Measurements from ENCODE around the gene REEP3.

The REEP3 gene, protein sequence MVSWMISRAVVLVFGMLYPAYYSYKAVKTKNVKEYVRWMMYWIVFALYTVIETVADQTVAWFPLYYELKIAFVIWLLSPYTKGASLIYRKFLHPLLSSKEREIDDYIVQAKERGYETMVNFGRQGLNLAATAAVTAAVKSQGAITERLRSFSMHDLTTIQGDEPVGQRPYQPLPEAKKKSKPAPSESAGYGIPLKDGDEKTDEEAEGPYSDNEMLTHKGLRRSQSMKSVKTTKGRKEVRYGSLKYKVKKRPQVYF

DNA sequence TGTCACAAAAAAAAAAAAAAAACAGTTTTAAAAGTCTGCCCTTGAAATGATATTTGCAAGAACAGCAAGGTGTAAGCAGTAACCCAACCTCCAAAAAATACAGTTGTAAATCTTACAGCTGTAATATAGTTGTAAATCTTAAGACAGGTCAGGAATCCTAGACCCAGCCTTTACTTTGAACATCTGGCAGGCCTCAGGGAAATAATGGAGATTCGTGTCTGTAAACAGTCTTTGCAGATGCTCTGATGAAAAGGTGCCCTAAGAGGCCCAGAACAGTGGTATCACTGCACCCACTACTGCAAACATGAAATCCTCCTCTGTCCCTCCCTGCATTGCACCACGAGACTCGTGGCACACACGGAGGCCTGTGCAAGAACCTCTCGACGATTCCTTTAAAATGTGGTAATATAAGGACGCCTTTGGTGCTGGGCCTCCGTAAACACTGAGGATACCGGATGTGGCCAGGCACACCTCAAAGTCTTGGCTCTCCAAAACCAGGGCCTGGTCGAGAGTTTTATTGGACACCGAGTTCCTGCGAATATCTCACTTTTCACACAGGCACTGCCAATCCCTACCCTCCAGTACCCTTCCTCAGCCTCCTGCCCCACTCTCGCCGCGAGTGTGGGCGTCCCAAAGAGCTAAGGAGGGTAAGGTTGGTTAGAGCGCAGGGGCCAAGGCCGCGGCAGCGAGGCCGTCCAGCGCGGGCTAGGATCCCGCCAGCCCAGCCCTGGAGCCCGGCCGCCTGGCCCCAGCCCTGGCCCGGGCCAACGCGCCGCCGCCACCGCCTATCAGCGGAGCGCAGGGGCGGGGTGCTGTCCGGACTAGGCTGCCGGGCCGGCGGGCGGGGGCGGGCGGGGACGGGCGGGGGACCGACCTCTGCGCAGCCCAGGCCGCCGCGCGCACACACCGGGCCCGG is at the start of gene REEP3:
Gene REEP3 (plus strand): TSS at position 902 of the 916 bp plus-strand sequence. CDS start 145 bp downstream, outside the sequence.
- H3K9ac ChIP-seq (ENCODE audit: low read length) = peak within 1 kb of the TSS; percentile 100
- H3K9me3 ChIP-seq (ENCODE audit: control insufficient read depth, insufficient read depth, low read depth, low read length) = peaks cover 3% of the 10 kb centered on the region; the same call in 1 of the 2 replicates

DNA sequence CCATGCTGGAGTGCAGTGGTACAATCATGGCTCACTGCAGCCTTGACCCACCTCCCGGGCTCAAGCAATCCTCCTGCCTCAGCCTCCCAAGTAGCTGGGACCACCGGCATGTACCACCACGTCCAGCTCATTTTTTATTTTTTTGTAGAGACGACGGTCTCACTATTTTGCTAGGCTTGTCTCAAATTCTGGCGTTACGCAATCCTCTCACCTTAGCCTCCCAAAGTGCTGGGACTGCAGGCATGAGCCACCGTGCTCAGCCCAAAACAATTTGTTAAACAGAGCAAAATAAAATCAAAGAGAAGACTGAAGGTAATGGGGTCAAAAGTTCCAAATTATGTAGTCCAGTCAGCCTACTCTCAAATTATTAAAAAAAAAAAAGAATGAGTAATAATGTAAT is 46.7 kb upstream of the REEP3 start:
- Histone ChIP-seq H3K4me3 (ENCODE audit: low read depth, low read length) (no peak overlapping the region), H3K27ac (ENCODE audit: low read depth, low read length) (no peak overlapping the region), H3K9me3 (ENCODE audit: control insufficient read depth, insufficient read depth, low read depth, low read length) (no peaks in the 10 kb centered on the region), H3K27me3 (ENCODE audit: control insufficient read depth, insufficient read depth, low read length) (no peaks in the 10 kb centered on the region), H3K4me1 (ENCODE audit: control insufficient read depth, insufficient read depth, low read length) (peaks cover 19% of the 10 kb centered on the region), H3K36me3 (ENCODE audit: control insufficient read depth, insufficient read depth, low read length) (no peaks in the 10 kb centered on the region), H3K9ac (ENCODE audit: low read length) (no peak overlapping the region)

More for the DNA sequence above, at the start of gene REEP3:
- H3K4me3 ChIP-seq (ENCODE audit: low read depth, low read length) = peak within 1 kb of the TSS; percentile 95
- H3K27me3 ChIP-seq (ENCODE audit: control insufficient read depth, insufficient read depth, low read length) = no peaks in the 10 kb centered on the region
- H3K36me3 ChIP-seq (ENCODE audit: control insufficient read depth, insufficient read depth, low read length) = no peaks in the 10 kb centered on the region; the same call in 1 of the 2 replicates
- H3K27ac ChIP-seq (ENCODE audit: low read depth, low read length) = peak within 1 kb of the TSS; percentile 97
- H3K4me1 ChIP-seq (ENCODE audit: control insufficient read depth, insufficient read depth, low read length) = peaks cover 37% of the 10 kb centered on the region

DNA sequence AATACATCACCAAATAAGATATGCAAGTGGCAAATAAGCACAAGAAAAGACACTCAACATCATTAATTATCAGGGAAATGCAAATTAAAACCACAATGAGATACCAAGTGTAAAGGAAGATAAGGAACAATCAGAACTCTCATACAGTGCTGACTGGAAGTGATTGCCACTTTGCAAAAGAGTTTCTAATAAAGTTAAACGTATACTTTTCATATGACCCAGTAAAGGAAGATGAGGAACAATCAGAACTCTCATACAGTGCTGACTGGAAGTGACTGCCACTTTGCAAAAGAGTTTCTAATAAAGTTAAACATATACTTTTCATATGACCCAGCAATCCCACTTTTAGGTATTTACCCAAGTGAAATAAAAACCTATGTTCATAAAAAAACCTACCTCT is 43.3 kb upstream of the REEP3 start:
- Histone ChIP-seq H3K9ac (ENCODE audit: low read length) (no peak overlapping the region), H3K4me3 (ENCODE audit: low read depth, low read length) (no peak overlapping the region), H3K9me3 (ENCODE audit: control insufficient read depth, insufficient read depth, low read depth, low read length) (no peaks in the 10 kb centered on the region), H3K4me1 (ENCODE audit: control insufficient read depth, insufficient read depth, low read length) (peaks cover 20% of the 10 kb centered on the region), H3K36me3 (ENCODE audit: control insufficient read depth, insufficient read depth, low read length) (no peaks in the 10 kb centered on the region), H3K27ac (ENCODE audit: low read depth, low read length) (no peak overlapping the region), H3K27me3 (ENCODE audit: control insufficient read depth, insufficient read depth, low read length) (no peaks in the 10 kb centered on the region)

DNA sequence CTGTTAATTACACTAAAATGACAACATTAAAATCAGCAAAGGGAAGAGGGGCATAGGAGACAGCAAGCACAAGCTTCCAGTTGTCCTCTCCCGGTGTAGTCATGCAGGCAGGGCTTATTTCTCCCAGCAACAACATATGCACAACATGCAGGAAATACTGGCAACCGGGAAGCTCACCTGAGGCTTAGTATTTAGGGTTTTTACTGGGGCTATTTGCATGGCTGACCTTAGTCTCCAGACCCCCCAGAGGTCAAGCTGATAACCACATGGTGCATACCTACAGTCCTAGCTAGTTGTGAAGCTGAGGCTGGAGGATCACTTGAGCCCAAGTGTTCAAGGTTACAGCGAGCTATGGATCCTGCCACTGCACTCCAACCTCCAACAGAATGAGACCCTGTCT is 42.6 kb upstream of the REEP3 start:
- Histone ChIP-seq H3K4me3 (ENCODE audit: low read depth, low read length) (no peak overlapping the region; the same call in 1 of the 2 replicates), H3K36me3 (ENCODE audit: control insufficient read depth, insufficient read depth, low read length) (no peaks in the 10 kb centered on the region), H3K27me3 (ENCODE audit: control insufficient read depth, insufficient read depth, low read length) (no peaks in the 10 kb centered on the region), H3K9me3 (ENCODE audit: control insufficient read depth, insufficient read depth, low read depth, low read length) (no peaks in the 10 kb centered on the region), H3K27ac (ENCODE audit: low read depth, low read length) (no peak overlapping the region), H3K4me1 (ENCODE audit: control insufficient read depth, insufficient read depth, low read length) (peaks cover 20% of the 10 kb centered on the region), H3K9ac (ENCODE audit: low read length) (no peak overlapping the region)

DNA sequence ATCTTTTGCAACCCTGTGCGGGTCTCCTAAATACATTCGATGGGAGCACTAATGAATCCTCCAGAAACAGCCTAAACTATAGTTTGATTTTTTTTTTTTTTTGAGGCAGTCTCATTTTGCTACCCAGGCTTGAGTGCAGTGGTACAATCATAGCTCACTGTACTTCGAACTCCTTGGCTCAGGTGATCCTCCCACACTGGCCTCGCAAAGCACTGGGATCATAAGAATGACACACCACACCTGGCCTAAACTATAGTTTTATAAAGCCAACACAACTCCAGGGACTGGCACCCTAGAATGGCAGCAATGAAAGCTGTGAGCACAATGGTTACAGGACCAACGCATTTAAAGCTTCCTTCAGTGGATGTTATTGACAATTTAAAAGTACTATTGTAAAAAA is 41.0 kb upstream of the REEP3 start:
- Histone ChIP-seq H3K9me3 (ENCODE audit: control insufficient read depth, insufficient read depth, low read depth, low read length) (no peaks in the 10 kb centered on the region), H3K4me3 (ENCODE audit: low read depth, low read length) (no peak overlapping the region)

DNA sequence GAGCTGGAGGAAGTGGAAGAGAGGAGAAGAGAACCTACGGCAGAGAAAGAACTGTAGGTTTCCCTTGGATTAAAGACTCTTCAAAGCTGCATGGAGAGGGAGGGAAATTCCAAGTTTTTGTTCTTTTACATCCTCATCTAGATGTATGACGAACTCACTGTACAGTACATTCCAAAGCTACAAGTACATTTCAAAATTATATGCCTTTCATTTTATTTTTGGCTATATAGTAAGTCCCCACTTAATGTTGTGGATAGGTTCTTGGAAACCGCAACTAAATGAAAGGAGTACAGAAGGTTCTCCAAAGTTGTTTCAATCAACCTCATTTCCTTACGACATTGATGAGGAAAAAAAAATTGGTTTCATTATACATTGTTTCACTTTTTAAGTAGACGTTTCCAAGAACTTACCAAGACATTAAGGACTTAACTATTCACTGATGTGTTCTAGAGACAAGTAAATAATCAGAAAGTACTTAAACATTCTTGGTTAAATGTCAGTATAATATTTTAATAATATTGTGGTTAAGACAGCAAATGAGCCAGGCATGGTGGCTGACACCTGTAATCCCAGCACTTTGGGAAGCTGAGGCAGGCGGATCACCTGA is 39.3 kb upstream of the REEP3 start:
- Histone ChIP-seq H3K27me3 (ENCODE audit: control insufficient read depth, insufficient read depth, low read length) (no peaks in the 10 kb centered on the region), H3K4me1 (ENCODE audit: control insufficient read depth, insufficient read depth, low read length) (peaks cover 33% of the 10 kb centered on the region), H3K9ac (ENCODE audit: low read length) (no peak overlapping the region), H3K4me3 (ENCODE audit: low read depth, low read length) (no peak overlapping the region), H3K27ac (ENCODE audit: low read depth, low read length) (no peak overlapping the region), H3K9me3 (ENCODE audit: control insufficient read depth, insufficient read depth, low read depth, low read length) (no peaks in the 10 kb centered on the region), H3K36me3 (ENCODE audit: control insufficient read depth, insufficient read depth, low read length) (no peaks in the 10 kb centered on the region)

More for the DNA sequence above, 41.0 kb upstream of the REEP3 start:
- Histone ChIP-seq H3K36me3 (ENCODE audit: control insufficient read depth, insufficient read depth, low read length) (no peaks in the 10 kb centered on the region), H3K4me1 (ENCODE audit: control insufficient read depth, insufficient read depth, low read length) (peaks cover 23% of the 10 kb centered on the region), H3K9ac (ENCODE audit: low read length) (no peak overlapping the region), H3K27ac (ENCODE audit: low read depth, low read length) (no peak overlapping the region), H3K27me3 (ENCODE audit: control insufficient read depth, insufficient read depth, low read length) (no peaks in the 10 kb centered on the region)

DNA sequence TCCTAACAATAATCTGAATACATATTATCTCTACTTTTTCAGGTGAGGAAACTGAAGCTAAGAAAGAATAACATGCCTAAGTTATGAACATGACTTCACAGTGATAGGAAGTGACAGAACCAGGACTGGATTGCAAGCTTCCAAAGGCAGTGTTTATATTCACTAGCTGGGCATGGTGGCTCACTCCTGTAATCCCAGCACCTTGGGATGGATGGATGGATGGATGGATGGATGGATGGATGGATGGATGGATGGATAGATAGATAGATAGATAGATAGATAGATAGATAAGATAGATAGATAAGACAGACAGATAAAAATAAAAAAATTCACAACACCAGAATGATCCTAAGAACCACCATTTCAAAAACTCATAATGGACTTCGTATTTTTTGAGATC is 37.2 kb upstream of the REEP3 start:
- Histone ChIP-seq H3K4me1 (ENCODE audit: control insufficient read depth, insufficient read depth, low read length) (peaks cover 22% of the 10 kb centered on the region), H3K4me3 (ENCODE audit: low read depth, low read length) (no peak overlapping the region), H3K36me3 (ENCODE audit: control insufficient read depth, insufficient read depth, low read length) (no peaks in the 10 kb centered on the region), H3K27me3 (ENCODE audit: control insufficient read depth, insufficient read depth, low read length) (no peaks in the 10 kb centered on the region), H3K9me3 (ENCODE audit: control insufficient read depth, insufficient read depth, low read depth, low read length) (no peaks in the 10 kb centered on the region), H3K27ac (ENCODE audit: low read depth, low read length) (no peak overlapping the region), H3K9ac (ENCODE audit: low read length) (no peak overlapping the region)

DNA sequence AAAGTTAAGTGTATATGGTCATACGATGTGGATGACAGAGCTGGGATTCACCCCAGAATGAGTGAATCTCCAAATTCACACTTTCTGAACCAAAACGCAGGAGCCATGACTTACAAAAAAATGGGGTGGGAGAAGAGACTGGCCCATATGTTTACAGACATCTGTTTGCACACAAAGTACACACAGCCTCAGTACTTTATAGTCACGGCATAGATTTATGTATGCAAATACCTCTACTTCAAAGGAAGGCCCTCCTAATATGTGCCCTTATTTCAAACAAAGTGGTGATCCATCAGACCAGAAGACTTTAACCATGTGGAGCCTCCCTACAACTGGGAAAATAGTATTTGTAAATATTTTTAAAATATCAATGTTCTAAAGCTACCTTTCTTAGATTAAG is 33.2 kb upstream of the REEP3 start:
- H3K4me3 ChIP-seq (ENCODE audit: low read depth, low read length) = no peak overlapping the region
- no peak overlapping the region for H3K27ac ChIP-seq (ENCODE audit: low read depth, low read length)
- H3K36me3 ChIP-seq (ENCODE audit: control insufficient read depth, insufficient read depth, low read length) = peaks cover 7% of the 10 kb centered on the region
- H3K9me3 ChIP-seq (ENCODE audit: control insufficient read depth, insufficient read depth, low read depth, low read length) = peaks cover 13% of the 10 kb centered on the region
- no peak overlapping the region for H3K9ac ChIP-seq (ENCODE audit: low read length)
- H3K4me1 ChIP-seq (ENCODE audit: control insufficient read depth, insufficient read depth, low read length) = peaks cover 19% of the 10 kb centered on the region
- no peaks in the 10 kb centered on the region for H3K27me3 ChIP-seq (ENCODE audit: control insufficient read depth, insufficient read depth, low read length)

DNA sequence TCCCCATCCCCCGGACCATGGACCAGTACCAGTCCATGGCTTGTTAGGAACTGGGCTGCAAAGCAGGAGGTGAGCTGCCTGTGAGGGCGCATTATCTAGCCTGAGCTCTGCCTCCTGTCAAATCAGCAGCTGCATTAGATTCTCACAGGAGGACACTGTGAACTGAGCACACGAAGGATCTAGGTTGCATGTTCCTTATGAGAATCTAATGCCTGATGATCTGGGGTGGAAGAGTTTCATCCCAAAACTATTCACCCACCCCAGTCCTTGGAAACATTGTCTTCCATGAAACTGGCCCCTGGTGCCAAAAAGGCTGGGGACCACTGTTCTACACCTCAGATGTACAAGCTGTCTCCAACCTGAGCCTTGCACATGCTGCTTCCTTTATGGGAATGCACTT is 31.4 kb upstream of the REEP3 start:
- H3K4me1 ChIP-seq (ENCODE audit: control insufficient read depth, insufficient read depth, low read length) = peaks cover 22% of the 10 kb centered on the region
- H3K9ac ChIP-seq (ENCODE audit: low read length) = no peak overlapping the region
- no peak overlapping the region for H3K4me3 ChIP-seq (ENCODE audit: low read depth, low read length)
- peaks cover 13% of the 10 kb centered on the region for H3K9me3 ChIP-seq (ENCODE audit: control insufficient read depth, insufficient read depth, low read depth, low read length)
- no peaks in the 10 kb centered on the region for H3K27me3 ChIP-seq (ENCODE audit: control insufficient read depth, insufficient read depth, low read length)
- H3K36me3 ChIP-seq (ENCODE audit: control insufficient read depth, insufficient read depth, low read length) = peaks cover 10% of the 10 kb centered on the region
- H3K27ac ChIP-seq (ENCODE audit: low read depth, low read length) = no peak overlapping the region

DNA sequence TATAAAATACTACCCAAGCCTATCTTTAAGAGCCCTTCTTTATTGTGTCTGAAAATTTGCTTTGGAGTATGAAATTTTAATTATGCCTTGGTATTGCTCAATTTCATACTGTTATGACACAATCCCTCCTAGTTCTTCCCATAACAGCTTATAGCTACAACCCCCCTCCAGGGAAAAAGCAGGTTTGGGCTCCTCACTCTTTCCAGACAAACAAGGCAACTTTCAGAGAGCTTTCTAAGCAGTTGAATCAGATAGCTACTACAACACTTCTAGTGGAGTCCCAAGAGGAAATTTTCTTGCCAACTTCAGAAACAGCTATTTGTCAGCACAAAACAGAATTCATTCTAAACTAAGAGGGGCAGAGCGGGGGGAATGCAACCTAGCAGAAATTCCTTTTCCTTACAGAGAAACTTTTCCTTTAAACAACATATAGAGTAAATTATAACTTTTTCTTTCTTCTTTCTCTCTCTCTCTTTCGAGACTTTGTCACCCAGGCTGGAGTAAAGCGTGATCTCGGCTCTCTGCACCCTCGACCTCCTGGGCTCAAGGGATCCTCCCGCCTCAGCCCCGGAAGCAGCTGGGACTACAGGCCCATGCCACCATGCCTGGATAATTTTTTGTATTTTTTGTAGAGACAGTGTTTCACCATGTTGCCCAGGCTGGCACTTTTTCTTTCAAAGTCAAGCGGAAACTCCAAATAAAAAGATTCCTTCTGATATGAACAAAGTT is 29.4 kb upstream of the REEP3 start:
- Histone ChIP-seq H3K27ac (ENCODE audit: low read depth, low read length) (0 out of 2 replicates have a peak overlapping the region, but pooled peaks have one; percentile 26), H3K4me3 (ENCODE audit: low read depth, low read length) (no peak overlapping the region), H3K9me3 (ENCODE audit: control insufficient read depth, insufficient read depth, low read depth, low read length) (peaks cover 16% of the 10 kb centered on the region), H3K27me3 (ENCODE audit: control insufficient read depth, insufficient read depth, low read length) (no peaks in the 10 kb centered on the region), H3K36me3 (ENCODE audit: control insufficient read depth, insufficient read depth, low read length) (peaks cover 10% of the 10 kb centered on the region), H3K4me1 (ENCODE audit: control insufficient read depth, insufficient read depth, low read length) (peaks cover 5% of the 10 kb centered on the region; the same call in 1 of the 2 replicates), H3K9ac (ENCODE audit: low read length) (no peak overlapping the region)

Data from HUES6 (cell line).